NB4 (cell line): ENCODE data around the gene CXCL6.

Experiments used
- DNase-seq: peaks from one replicate; pipeline ENCODE4 v3.0.0; 2010; ENCODE audit warnings: low read depth
- H3K4me3 ChIP-seq: one replicate; pipeline ENCODE4 v1.5.1; 2011; ENCODE audit warnings: mild to moderate bottlenecking, low read depth, low read length, moderate library complexity
- MYC ChIP-seq: IDR thresholded peaks from 2 replicates; pipeline ENCODE4 v1.6.1; 2011; ENCODE audit warnings: low read depth, low read length
- POLR2A ChIP-seq: IDR thresholded peaks from 2 replicates; pipeline ENCODE4 v1.6.1; 2011; ENCODE audit warnings: mild to moderate bottlenecking; ENCODE audit not compliant: insufficient read length; ENCODE audit errors: extremely low read depth
- TF ChIP-seq, protein P1 (sequence below): IDR thresholded peaks from one replicate; pipeline ENCODE4 v1.5.1; 2012; ENCODE audit warnings: low read depth, low read length
- TF ChIP-seq, protein P2 (sequence below): IDR thresholded peaks from 2 replicates; pipeline ENCODE4 v1.6.1; 2011; ENCODE audit warnings: low read depth, low read length

Gene CXCL6

DNA sequence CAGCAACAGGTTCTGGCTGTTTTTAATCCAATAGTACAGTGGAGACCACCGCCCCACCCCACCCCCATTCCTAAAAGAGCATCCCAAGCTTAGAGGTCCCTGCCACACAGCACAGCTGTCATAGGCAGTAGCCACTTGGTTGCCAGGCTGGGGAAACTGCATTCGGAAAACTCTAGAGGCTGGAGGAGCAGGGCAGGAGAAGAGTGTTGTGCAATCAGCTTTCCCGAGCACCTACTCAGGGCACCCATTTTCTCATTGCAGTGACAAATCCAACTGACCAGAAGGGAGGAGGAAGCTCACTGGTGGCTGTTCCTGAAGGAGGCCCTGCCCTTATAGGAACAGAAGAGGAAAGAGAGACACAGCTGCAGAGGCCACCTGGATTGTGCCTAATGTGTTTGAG lies 33.8 kb downstream of the CXCL6 start:
- H3K4me3 ChIP-seq = no peak overlapping the region
- TF ChIP-seq POLR2A (no peak), MYC (no peak)
- TF ChIP-seq, protein P1, sequence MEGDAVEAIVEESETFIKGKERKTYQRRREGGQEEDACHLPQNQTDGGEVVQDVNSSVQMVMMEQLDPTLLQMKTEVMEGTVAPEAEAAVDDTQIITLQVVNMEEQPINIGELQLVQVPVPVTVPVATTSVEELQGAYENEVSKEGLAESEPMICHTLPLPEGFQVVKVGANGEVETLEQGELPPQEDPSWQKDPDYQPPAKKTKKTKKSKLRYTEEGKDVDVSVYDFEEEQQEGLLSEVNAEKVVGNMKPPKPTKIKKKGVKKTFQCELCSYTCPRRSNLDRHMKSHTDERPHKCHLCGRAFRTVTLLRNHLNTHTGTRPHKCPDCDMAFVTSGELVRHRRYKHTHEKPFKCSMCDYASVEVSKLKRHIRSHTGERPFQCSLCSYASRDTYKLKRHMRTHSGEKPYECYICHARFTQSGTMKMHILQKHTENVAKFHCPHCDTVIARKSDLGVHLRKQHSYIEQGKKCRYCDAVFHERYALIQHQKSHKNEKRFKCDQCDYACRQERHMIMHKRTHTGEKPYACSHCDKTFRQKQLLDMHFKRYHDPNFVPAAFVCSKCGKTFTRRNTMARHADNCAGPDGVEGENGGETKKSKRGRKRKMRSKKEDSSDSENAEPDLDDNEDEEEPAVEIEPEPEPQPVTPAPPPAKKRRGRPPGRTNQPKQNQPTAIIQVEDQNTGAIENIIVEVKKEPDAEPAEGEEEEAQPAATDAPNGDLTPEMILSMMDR = no peak
- TF ChIP-seq, protein P2, sequence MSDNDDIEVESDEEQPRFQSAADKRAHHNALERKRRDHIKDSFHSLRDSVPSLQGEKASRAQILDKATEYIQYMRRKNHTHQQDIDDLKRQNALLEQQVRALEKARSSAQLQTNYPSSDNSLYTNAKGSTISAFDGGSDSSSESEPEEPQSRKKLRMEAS = no peak
- DNase-seq = no peak

DNA sequence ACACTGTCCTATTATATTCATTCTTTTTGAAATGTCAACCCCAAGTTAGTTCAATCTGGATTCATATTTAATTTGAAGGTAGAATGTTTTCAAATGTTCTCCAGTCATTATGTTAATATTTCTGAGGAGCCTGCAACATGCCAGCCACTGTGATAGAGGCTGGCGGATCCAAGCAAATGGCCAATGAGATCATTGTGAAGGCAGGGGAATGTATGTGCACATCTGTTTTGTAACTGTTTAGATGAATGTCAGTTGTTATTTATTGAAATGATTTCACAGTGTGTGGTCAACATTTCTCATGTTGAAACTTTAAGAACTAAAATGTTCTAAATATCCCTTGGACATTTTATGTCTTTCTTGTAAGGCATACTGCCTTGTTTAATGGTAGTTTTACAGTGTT lies 34.3 kb downstream of the CXCL6 start:
- H3K4me3 ChIP-seq = no peak overlapping the region
- TF ChIP-seq, protein P2 = no peak
- TF ChIP-seq, protein P1 = no peak
- TF ChIP-seq POLR2A (no peak), MYC (no peak)
- no peak for DNase-seq

DNA sequence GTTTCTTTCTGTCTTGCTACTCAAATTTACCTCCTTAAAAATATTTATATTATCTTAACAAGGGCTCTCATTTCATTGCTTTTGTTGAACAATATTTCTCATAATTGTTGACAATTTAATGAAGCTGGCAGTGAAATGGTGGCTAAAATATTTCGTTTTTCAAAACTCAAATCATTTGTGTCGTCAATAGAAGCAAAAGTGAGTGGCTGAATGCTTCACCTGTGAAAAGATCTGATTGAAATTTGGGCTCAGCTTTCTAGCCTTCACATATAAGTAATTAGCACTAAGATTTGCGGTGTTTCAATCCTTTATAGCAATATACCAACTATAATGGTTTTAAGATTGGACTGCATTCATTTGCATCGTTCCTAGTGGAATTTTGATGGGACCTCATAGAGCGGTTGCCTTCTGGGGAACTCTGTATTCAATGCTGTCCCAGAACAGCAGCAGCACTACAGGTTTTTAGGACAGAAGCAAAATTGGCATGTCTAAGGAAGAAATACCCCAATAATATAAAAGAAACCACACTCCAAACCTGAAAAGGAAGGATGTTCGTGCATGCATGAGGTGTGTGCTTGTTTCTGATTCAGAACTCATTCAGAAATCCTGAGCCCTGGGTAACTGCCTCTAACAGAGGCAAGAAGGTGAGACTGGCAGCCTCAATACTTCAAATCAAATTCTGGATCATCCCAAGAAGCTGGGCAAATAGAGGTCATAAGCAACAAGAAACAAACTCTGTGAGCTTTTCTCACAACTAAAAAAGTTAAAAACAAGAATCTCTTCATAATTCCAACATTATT lies 35.2 kb downstream of the CXCL6 start:
- DNase-seq = no peak
- no peak overlapping the region for H3K4me3 ChIP-seq

DNA sequence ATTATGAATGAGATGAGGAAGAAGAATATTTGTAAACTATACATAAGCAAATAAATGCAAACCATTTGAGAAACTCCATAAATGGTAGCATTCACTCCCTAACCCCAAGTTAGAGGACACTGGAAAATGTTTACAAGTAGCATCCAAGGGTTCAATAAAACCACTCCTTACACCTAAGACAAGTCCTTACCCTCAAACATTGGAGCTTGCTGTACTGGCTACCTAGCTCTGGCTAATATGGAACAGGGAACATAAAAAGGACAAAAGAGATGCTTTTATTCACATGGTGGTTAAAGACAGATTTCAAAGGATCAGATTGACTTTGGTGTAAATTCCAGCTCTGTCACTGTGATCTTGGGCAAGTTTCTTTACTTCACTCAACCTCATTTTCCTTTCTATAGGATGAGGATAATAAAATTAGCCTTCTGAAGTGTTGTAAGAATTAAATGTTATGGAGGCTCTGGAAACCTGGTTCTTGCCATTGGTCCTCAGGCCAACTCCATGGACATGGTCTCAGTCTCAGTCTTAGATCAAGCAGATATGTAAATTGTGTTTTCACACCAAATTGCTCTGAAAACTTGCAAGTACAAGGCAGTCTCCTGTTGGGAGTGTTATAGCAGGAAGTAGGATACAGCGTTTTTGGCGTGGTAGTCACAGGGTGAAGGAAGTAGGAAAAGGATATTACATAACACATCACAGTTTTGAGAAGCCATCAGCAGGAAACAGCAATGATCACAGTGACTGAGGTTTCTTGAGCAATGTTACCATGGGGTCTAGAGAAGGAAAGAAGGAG lies 36.0 kb downstream of the CXCL6 start:
- no peak overlapping the region for H3K4me3 ChIP-seq
- TF ChIP-seq POLR2A (no peak), MYC (no peak)
- peak; percentile 64 for DNase-seq

More for the DNA sequence above, 35.2 kb downstream of the CXCL6 start:
- TF ChIP-seq MYC = no peak
- TF ChIP-seq POLR2A = no peak
- TF ChIP-seq, protein P1 = no peak
- TF ChIP-seq, protein P2 = no peak

DNA sequence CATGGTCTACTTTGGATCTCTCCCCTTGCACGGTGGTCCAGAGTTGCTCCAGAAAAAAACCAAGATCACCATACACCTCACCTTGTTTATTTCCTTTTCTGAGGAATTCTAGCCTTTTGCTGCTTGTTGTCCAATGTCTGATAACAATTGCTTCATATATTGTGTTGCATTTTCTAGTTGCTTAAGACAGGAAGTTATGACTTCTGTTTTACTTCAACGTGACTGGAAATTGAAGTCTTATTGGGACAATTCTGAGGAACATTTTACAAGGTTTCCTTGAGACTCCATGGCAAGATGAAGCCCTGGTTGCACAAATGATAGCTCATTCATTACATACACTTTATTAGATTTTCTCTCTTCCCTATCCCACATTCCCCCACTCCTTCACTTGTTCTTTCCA lies 37.9 kb downstream of the CXCL6 start:
- H3K4me3 ChIP-seq = no peak overlapping the region
- DNase-seq = peak; percentile 15
- TF ChIP-seq POLR2A (no peak), MYC (no peak)
- TF ChIP-seq, protein P1 = no peak
- TF ChIP-seq, protein P2 = no peak

DNA sequence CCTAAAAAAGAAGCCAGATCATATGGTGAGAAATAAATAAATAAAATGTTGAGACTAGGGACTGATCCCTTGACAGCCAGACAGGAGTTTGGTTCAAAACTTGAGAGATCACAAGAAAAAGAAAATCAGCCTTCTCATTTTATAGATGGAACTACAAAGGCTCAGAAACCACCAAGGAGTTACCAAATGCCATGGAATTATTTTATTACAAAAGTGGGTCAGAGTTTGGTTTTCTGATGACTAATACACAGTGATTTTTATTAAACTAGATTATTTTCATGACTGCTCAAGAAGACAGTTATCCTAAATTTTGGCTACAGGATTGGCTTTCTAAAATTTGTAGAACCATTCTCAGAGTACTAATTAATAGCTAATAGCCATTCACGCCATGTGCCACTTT lies 38.9 kb downstream of the CXCL6 start:
- TF ChIP-seq POLR2A (no peak), MYC (no peak)
- TF ChIP-seq, protein P1 = no peak
- TF ChIP-seq, protein P2 = no peak
- no peak for DNase-seq
- no peak overlapping the region for H3K4me3 ChIP-seq
